Measurements from ENCODE around the gene NPPC.

The NPPC gene

GRCh38 chr2:231926761-231927565 lies 767 bp upstream of the NPPC start:
- peaks cover 19% of the 10 kb centered on the region for H3K4me1 ChIP-seq (ENCODE audit: control insufficient read depth, insufficient read depth, low read length)
- H3K9ac ChIP-seq (ENCODE audit: low read length), result no peak overlapping the region
- peaks cover 86% of the 10 kb centered on the region for H3K27me3 ChIP-seq (ENCODE audit: control insufficient read depth, insufficient read depth, low read length)
- no peak overlapping the region for H3K27ac ChIP-seq (ENCODE audit: low read depth, low read length)
- H3K4me3 ChIP-seq (ENCODE audit: low read depth, low read length), result peak overlapping the region; percentile 76
- no peaks in the 10 kb centered on the region for H3K36me3 ChIP-seq (ENCODE audit: control insufficient read depth, insufficient read depth, low read length)
- no peaks in the 10 kb centered on the region for H3K9me3 ChIP-seq (ENCODE audit: control insufficient read depth, insufficient read depth, low read depth, low read length)

GRCh38 chr2:231925303-231926179 lies 655 bp downstream of the NPPC start:
- H3K9me3 ChIP-seq (ENCODE audit: control insufficient read depth, insufficient read depth, low read depth, low read length), result no peaks in the 10 kb centered on the region
- H3K4me3 ChIP-seq (ENCODE audit: low read depth, low read length), result peak overlapping the region; percentile 76
- H3K4me1 ChIP-seq (ENCODE audit: control insufficient read depth, insufficient read depth, low read length), result peaks cover 19% of the 10 kb centered on the region
- peak overlapping the region; percentile 35 for H3K9ac ChIP-seq (ENCODE audit: low read length)
- peaks cover 78% of the 10 kb centered on the region for H3K27me3 ChIP-seq (ENCODE audit: control insufficient read depth, insufficient read depth, low read length)
- H3K27ac ChIP-seq (ENCODE audit: low read depth, low read length), result no peak overlapping the region
- no peaks in the 10 kb centered on the region for H3K36me3 ChIP-seq (ENCODE audit: control insufficient read depth, insufficient read depth, low read length)

- H3K4me3 ChIP-seq (ENCODE audit: low read depth, low read length), result peak overlapping the region; percentile 76
- H3K9ac ChIP-seq (ENCODE audit: low read length), result no peak overlapping the region
- peaks cover 19% of the 10 kb centered on the region for H3K4me1 ChIP-seq (ENCODE audit: control insufficient read depth, insufficient read depth, low read length)
- peaks cover 78% of the 10 kb centered on the region for H3K27me3 ChIP-seq (ENCODE audit: control insufficient read depth, insufficient read depth, low read length)
- H3K36me3 ChIP-seq (ENCODE audit: control insufficient read depth, insufficient read depth, low read length), result no peaks in the 10 kb centered on the region
- no peak overlapping the region for H3K27ac ChIP-seq (ENCODE audit: low read depth, low read length)
- no peaks in the 10 kb centered on the region for H3K9me3 ChIP-seq (ENCODE audit: control insufficient read depth, insufficient read depth, low read depth, low read length)
Measured at GRCh38 chr2:231924889-231925275, 1.3 kb downstream of the NPPC start.

- peaks cover 71% of the 10 kb centered on the region for H3K27me3 ChIP-seq (ENCODE audit: control insufficient read depth, insufficient read depth, low read length)
- no peaks in the 10 kb centered on the region for H3K36me3 ChIP-seq (ENCODE audit: control insufficient read depth, insufficient read depth, low read length)
- no peak overlapping the region for H3K4me3 ChIP-seq (ENCODE audit: low read depth, low read length)
- H3K4me1 ChIP-seq (ENCODE audit: control insufficient read depth, insufficient read depth, low read length), result peaks cover 19% of the 10 kb centered on the region
- no peak overlapping the region for H3K9ac ChIP-seq (ENCODE audit: low read length)
- H3K9me3 ChIP-seq (ENCODE audit: control insufficient read depth, insufficient read depth, low read depth, low read length), result no peaks in the 10 kb centered on the region
- H3K27ac ChIP-seq (ENCODE audit: low read depth, low read length), result no peak overlapping the region
Measured at GRCh38 chr2:231923951-231924888, 2.0 kb downstream of the NPPC start.

GRCh38 chr2:231923010-231923344 lies 3.2 kb downstream of the NPPC start:
- Histone ChIP-seq H3K27ac (ENCODE audit: low read depth, low read length) (no peak overlapping the region), H3K9ac (ENCODE audit: low read length) (no peak overlapping the region), H3K36me3 (ENCODE audit: control insufficient read depth, insufficient read depth, low read length) (no peaks in the 10 kb centered on the region), H3K4me1 (ENCODE audit: control insufficient read depth, insufficient read depth, low read length) (peaks cover 19% of the 10 kb centered on the region), H3K9me3 (ENCODE audit: control insufficient read depth, insufficient read depth, low read depth, low read length) (no peaks in the 10 kb centered on the region), H3K27me3 (ENCODE audit: control insufficient read depth, insufficient read depth, low read length) (peaks cover 59% of the 10 kb centered on the region), H3K4me3 (ENCODE audit: low read depth, low read length) (no peak overlapping the region)

GRCh38 chr2:231922311-231923009 lies 3.7 kb downstream of the NPPC start:
- Histone ChIP-seq H3K27me3 (ENCODE audit: control insufficient read depth, insufficient read depth, low read length) (peaks cover 53% of the 10 kb centered on the region), H3K9ac (ENCODE audit: low read length) (no peak overlapping the region), H3K27ac (ENCODE audit: low read depth, low read length) (no peak overlapping the region), H3K4me1 (ENCODE audit: control insufficient read depth, insufficient read depth, low read length) (peaks cover 21% of the 10 kb centered on the region), H3K9me3 (ENCODE audit: control insufficient read depth, insufficient read depth, low read depth, low read length) (no peaks in the 10 kb centered on the region), H3K36me3 (ENCODE audit: control insufficient read depth, insufficient read depth, low read length) (no peaks in the 10 kb centered on the region), H3K4me3 (ENCODE audit: low read depth, low read length) (no peak overlapping the region)

- H3K36me3 ChIP-seq (ENCODE audit: control insufficient read depth, insufficient read depth, low read length), result no peaks in the 10 kb centered on the region
- no peak overlapping the region for H3K9ac ChIP-seq (ENCODE audit: low read length)
- H3K4me3 ChIP-seq (ENCODE audit: low read depth, low read length), result no peak overlapping the region
- peaks cover 17% of the 10 kb centered on the region; the same call in 1 of the 2 replicates for H3K4me1 ChIP-seq (ENCODE audit: control insufficient read depth, insufficient read depth, low read length)
- H3K27ac ChIP-seq (ENCODE audit: low read depth, low read length), result no peak overlapping the region
- no peaks in the 10 kb centered on the region for H3K9me3 ChIP-seq (ENCODE audit: control insufficient read depth, insufficient read depth, low read depth, low read length)
- peaks cover 37% of the 10 kb centered on the region for H3K27me3 ChIP-seq (ENCODE audit: control insufficient read depth, insufficient read depth, low read length)
Measured at GRCh38 chr2:231920795-231921194, 5.4 kb downstream of the NPPC start.

GRCh38 chr2:231920366-231920765 lies 5.8 kb downstream of the NPPC start:
- H3K9ac ChIP-seq (ENCODE audit: low read length), result no peak overlapping the region
- H3K9me3 ChIP-seq (ENCODE audit: control insufficient read depth, insufficient read depth, low read depth, low read length), result no peaks in the 10 kb centered on the region
- peaks cover 33% of the 10 kb centered on the region for H3K27me3 ChIP-seq (ENCODE audit: control insufficient read depth, insufficient read depth, low read length)
- H3K27ac ChIP-seq (ENCODE audit: low read depth, low read length), result no peak overlapping the region
- H3K4me3 ChIP-seq (ENCODE audit: low read depth, low read length), result no peak overlapping the region
- no peaks in the 10 kb centered on the region for H3K36me3 ChIP-seq (ENCODE audit: control insufficient read depth, insufficient read depth, low read length)
- peaks cover 17% of the 10 kb centered on the region; the same call in 1 of the 2 replicates for H3K4me1 ChIP-seq (ENCODE audit: control insufficient read depth, insufficient read depth, low read length)

- Histone ChIP-seq H3K4me3 (ENCODE audit: low read depth, low read length) (no peak overlapping the region), H3K36me3 (ENCODE audit: control insufficient read depth, insufficient read depth, low read length) (no peaks in the 10 kb centered on the region), H3K9me3 (ENCODE audit: control insufficient read depth, insufficient read depth, low read depth, low read length) (no peaks in the 10 kb centered on the region), H3K27ac (ENCODE audit: low read depth, low read length) (no peak overlapping the region), H3K27me3 (ENCODE audit: control insufficient read depth, insufficient read depth, low read length) (peaks cover 24% of the 10 kb centered on the region), H3K9ac (ENCODE audit: low read length) (no peak overlapping the region), H3K4me1 (ENCODE audit: control insufficient read depth, insufficient read depth, low read length) (peaks cover 11% of the 10 kb centered on the region; the same call in 1 of the 2 replicates)
Measured at GRCh38 chr2:231919341-231920035, 6.7 kb downstream of the NPPC start.
